Body of pancreas (tissue), 4 donors: Measurements from ENCODE around the gene COL27A1. TPM values are rescaled to one million over a fixed set of nuclear protein-coding genes. Genes with fewer than 3 reads are reported as not detected.

Experiments used
- ATAC-seq: fragments of 150-250 bp; one replicate; pipeline ENCODE4 v1.9.1; 2016
- DNase-seq, 4 donors: peaks; one replicate each; pipeline ENCODE4 v3.0.0-alpha.2; 2019
- H3K27ac ChIP-seq, 4 donors: fragments of 200-600 bp; sonication (generic); 1 replicate in 3 of 4; 2 replicates in 1 of 4; pipeline versions ENCODE4 v1.5.1 to v1.6.1; 2016 to 2019; ENCODE audit warnings: mild to moderate bottlenecking in 1 of 4, mixed read lengths in 1 of 4, moderate library complexity in 1 of 4
- H3K27me3 ChIP-seq, 2 donors: fragments of 200-600 bp; sonication (generic); one replicate each; pipeline ENCODE4 v1.6.0; 2016; ENCODE audit warnings: mild to moderate bottlenecking in 1 of 2
- H3K36me3 ChIP-seq, 2 donors: fragments of 200-600 bp; sonication (generic); replicated peaks in 1 of 2; 2 replicates each; pipeline ENCODE4 v1.5.1; 2016; ENCODE audit warnings: low read depth in 2 of 2; ENCODE audit not compliant: insufficient read depth in 1 of 2
- H3K4me1 ChIP-seq: fragments of 200-600 bp; sonication (generic); one replicate; pipeline ENCODE4 v1.6.0; 2016
- H3K4me3 ChIP-seq, 2 donors: fragments of 200-600 bp; sonication (generic); 1 replicate in 1 of 2; 2 replicates in 1 of 2; pipeline ENCODE4 v1.5.1; 2016 to 2019
- H3K9me3 ChIP-seq, 3 donors: fragments of 200-600 bp; sonication (generic); 1 replicate in 2 of 3; 2 replicates in 1 of 3; pipeline ENCODE4 v1.5.1; 2016
- POLR2A ChIP-seq, 3 donors: fragments of 450-650 bp; IDR thresholded peaks; one replicate each; pipeline ENCODE4 v1.6.1; 2016; ENCODE audit warnings: antibody characterized with exemption in 3 of 3, mild to moderate bottlenecking in 2 of 3
- WGBS, 2 donors: methylation state at CpG; one replicate each; pipeline ENCODE4 v1.1.5; 2017; 5-methylcytosine and 5-hydroxymethylcytosine counted together
- intact Hi-C: fragments of 100-400 bp; cut with DNase I; formaldehyde crosslinking; loops from one replicate; pipeline ENCODE4 v1.15.1; 2023
- total RNA-seq, 2 donors: library from RNA; depleted of rRNA; stranded (reverse); fragments of >200 nt; gene quantifications; one replicate each; pipeline ENCODE4 v1.1.0, GENCODE V29; 2016
- TF ChIP-seq, protein P1 (sequence below), 7 experiments: fragments of 450-650 bp in 4 of 7; fragments of 200-600 bp in 3 of 7; sonication (generic) in 3 of 7; IDR thresholded peaks; one replicate each; pipeline ENCODE4 v1.5.1; 2016 to 2019; ENCODE audit warnings: antibody characterized with exemption in 7 of 7

COL27A1 gene
- total RNA-seq, 2 donors from 2014 or later, result 24.1 to 58.0 TPM

DNA sequence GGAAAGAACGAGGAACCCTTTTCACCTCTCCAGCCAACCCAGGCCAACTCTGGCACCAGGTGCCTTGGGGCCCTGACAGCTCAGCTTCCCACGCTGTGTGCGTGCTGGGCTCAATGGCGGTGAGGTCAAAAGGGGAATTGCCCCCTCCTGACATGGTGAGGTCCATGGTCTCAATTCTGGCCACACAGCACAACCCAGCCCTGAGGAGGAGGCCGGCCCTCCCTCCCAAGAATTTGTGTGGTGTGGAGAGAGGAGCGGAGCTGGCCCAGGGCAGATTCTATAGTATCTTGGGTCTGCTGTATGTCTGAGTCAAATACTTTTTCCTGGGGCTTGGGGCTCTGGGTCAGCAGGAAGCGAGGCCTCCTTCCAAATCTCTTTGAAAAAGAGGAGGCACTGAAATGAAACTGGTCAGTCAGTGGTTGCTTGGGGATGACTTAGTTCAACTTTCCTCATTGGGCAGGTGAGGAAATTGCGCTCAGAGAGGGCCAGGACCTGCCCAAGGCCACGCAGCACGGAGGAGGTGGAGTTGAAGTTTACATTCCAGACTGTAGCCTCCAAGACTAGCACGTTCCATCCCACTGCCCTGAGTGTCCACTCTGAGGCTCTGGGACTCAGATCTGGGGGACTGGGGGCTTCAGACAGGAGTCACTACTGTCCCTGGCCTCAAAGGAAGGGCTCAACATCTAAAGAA is 15.6 kb downstream of the COL27A1 start:
- Histone ChIP-seq H3K36me3 (no peaks in the 10 kb centered on the region), H3K27me3 (no peaks in the 10 kb centered on the region), H3K27ac (no peak overlapping the region), H3K4me3 (no peak overlapping the region), H3K9me3 (no peaks in the 10 kb centered on the region), H3K4me1 (peaks cover 28% of the 10 kb centered on the region)
- no peak for ATAC-seq
- no peak for TF ChIP-seq POLR2A (IDR thresholded peaks at IDR 0.05)
- TF ChIP-seq, protein P1, sequence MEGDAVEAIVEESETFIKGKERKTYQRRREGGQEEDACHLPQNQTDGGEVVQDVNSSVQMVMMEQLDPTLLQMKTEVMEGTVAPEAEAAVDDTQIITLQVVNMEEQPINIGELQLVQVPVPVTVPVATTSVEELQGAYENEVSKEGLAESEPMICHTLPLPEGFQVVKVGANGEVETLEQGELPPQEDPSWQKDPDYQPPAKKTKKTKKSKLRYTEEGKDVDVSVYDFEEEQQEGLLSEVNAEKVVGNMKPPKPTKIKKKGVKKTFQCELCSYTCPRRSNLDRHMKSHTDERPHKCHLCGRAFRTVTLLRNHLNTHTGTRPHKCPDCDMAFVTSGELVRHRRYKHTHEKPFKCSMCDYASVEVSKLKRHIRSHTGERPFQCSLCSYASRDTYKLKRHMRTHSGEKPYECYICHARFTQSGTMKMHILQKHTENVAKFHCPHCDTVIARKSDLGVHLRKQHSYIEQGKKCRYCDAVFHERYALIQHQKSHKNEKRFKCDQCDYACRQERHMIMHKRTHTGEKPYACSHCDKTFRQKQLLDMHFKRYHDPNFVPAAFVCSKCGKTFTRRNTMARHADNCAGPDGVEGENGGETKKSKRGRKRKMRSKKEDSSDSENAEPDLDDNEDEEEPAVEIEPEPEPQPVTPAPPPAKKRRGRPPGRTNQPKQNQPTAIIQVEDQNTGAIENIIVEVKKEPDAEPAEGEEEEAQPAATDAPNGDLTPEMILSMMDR (IDR thresholded peaks at IDR 0.05), result no peak
- WGBS, 2 donors, result 84 to 87% methylated on average over 10 to 11 of the region's 11 CpGs
- no peak for DNase-seq
- intact Hi-C loops, result no loop called here

DNA sequence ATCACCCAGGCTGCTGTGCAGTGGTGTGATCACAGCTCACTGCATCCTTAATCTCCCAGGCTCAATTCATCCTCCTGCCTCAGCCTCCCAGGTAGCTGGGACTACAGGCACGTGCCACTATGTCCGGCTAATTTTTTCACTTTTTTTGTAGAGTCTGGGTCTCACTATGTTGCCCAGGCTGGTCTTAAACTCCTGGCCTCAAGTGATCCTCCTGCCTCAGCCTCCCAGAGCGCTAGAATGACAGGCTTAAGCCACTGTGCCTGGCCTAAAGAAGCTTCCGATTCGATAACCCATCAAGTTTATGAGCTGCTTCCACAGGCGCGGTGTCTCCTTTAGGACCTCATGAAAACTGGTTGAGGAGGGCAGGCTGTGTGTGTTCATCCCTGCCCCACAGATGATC is 16.2 kb downstream of the COL27A1 start:
- H3K4me3 ChIP-seq, result no peak overlapping the region
- H3K27ac ChIP-seq, result no peak overlapping the region
- WGBS, 2 donors, result 95 to 97% methylated on average over 7 of the region's 7 CpGs
- no peaks in the 10 kb centered on the region for H3K36me3 ChIP-seq
- intact Hi-C loops, result no loop called here
- H3K27me3 ChIP-seq, result no peaks in the 10 kb centered on the region
- ATAC-seq (no peak), DNase-seq (no peak)
- H3K9me3 ChIP-seq, result no peaks in the 10 kb centered on the region
- TF ChIP-seq, protein P1 (IDR thresholded peaks at IDR 0.05), result no peak
- TF ChIP-seq POLR2A (IDR thresholded peaks at IDR 0.05), result no peak
- H3K4me1 ChIP-seq, result peaks cover 34% of the 10 kb centered on the region

DNA sequence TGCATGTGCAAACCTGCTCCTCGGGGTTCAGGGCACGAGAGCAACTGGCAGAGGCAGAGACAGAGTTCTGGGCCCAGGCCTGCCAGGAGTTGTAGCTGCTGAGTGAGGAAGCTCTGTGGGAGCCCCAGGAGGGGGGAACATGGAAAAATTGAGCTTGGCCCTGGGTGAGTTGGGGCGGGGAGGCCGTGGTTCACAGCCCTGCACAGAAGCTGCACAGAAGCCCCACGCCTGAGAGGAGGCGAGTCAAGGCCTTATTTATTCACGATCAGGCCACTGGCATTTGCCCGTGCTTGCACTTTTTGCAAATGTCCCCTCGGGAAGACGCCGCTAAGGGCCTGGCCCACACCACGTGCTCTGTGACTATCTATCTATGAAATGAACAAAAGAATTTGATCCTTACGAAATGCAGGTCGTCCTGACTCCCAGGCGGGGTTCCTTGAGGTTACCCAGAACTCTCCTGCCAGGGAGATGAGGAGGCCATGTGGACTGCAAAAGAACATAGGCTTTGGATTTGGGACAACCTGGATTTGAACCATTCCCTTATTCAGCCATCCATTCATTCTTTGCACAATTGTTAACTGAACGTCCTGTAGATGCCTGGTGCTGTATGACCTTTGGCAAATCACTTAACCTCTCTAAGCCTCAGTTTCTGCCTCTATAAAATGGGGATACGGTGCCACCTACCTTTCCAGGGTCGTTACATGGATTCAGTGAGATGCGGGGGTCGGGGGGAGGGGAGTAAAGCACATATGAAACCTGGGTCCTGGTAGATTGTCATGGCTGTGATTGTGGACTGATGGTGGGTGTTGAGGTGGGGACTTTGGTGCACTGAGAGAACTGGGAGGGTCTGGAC is 17.9 kb downstream of the COL27A1 start:
- no peak for ATAC-seq
- intact Hi-C loops, result no loop called here
- WGBS, 2 donors, result 47 to 64% methylated on average over 16 to 20 of the region's 20 CpGs

DNA sequence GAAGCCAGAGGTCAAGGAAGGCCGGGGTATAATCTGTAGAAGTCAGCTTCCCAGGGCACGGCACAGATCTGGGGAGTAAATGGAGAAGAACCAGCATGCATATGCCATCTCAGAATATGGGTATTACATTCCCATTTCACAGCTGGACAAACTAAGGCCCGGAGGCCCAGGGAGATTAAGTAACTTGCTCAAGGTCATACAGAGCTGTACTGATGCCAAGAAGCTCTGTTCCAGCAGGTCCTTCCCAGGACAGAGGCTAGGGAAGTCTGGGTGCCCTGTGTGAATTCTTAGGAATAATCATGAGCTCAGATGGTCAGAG is 19.2 kb downstream of the COL27A1 start:
- ATAC-seq (peak; percentile 45), DNase-seq (peak in 3 of 4 donors; percentile 37 to 58 (median 51))
- Histone ChIP-seq H3K9me3 (no peaks in the 10 kb centered on the region), H3K27me3 (no peaks in the 10 kb centered on the region), H3K4me1 (peaks cover 64% of the 10 kb centered on the region), H3K4me3 (no peak overlapping the region), H3K36me3 (no peaks in the 10 kb centered on the region), H3K27ac (peak overlapping the region; percentile 22 to 64 (median 26))
- TF ChIP-seq, protein P1 (IDR thresholded peaks at IDR 0.05), result no peak
- TF ChIP-seq POLR2A (IDR thresholded peaks at IDR 0.05), result no peak
- intact Hi-C loops, result no loop called here
- WGBS, 2 donors, result 15 to 40% methylated on average over 3 of the region's 3 CpGs

More for the DNA sequence above, 17.9 kb downstream of the COL27A1 start:
- Histone ChIP-seq H3K36me3 (no peaks in the 10 kb centered on the region), H3K27ac (peak overlapping the region in 3 of 4 donors; percentile 1 to 58 (median 15)), H3K4me1 (peaks cover 51% of the 10 kb centered on the region), H3K27me3 (no peaks in the 10 kb centered on the region), H3K9me3 (no peaks in the 10 kb centered on the region), H3K4me3 (no peak overlapping the region)
- peak in 1 of 4 donors; percentile 43 for DNase-seq
- no peak for TF ChIP-seq POLR2A (IDR thresholded peaks at IDR 0.05)
- TF ChIP-seq, protein P1 (IDR thresholded peaks at IDR 0.05), result no peak
